ENCODE results near the gene SH3BP4. TPM values are rescaled to one million over a fixed set of nuclear protein-coding genes. Genes with fewer than 3 reads are reported as not detected.

Gene SH3BP4
- total RNA-seq, 1 donor from 2014 or later = 53.4 TPM

DNA sequence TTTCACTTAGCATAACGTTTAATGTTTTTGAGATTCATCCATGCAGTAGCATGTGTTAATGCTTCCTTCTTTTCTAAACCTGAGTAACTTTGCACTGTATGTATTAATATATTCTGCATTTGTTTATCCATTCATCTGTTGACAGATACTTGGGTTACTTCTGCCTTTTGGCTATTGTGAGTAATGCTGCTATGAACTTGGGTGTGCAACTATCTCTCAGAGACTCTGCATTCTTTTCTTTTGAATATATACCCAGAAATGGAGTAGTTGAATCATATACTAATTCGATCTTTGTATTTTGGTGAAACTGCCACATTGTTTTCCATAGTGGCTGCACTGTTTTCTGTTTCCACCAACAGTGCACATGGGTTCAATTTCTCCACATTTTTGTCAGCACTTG lies 128.3 kb downstream of the SH3BP4 start:
- H3K9ac ChIP-seq = no peak overlapping the region
- peaks cover 2% of the 10 kb centered on the region for H3K27me3 Mint-ChIP-seq (ENCODE audit: insufficient read depth, low read depth)
- no peaks in the 10 kb centered on the region for H3K36me3 ChIP-seq
- peaks cover 7% of the 10 kb centered on the region for H3K9me3 Mint-ChIP-seq
- DNase-seq (ENCODE audit: low spot score) = no peak
- peaks cover 4% of the 10 kb centered on the region for H3K4me1 ChIP-seq
- no peak overlapping the region for H2AFZ ChIP-seq (replicated peaks)
- H3K27ac ChIP-seq = no peak overlapping the region
- no peaks in the 10 kb centered on the region for H3K27me3 ChIP-seq
- H3K4me2 ChIP-seq = no peak overlapping the region
- no peak overlapping the region for H3K27ac Mint-ChIP-seq
- H3K4me3 ChIP-seq = no peak overlapping the region
- peaks cover under 1% of the 10 kb centered on the region for H3K36me3 Mint-ChIP-seq
- TF ChIP-seq, protein P1, sequence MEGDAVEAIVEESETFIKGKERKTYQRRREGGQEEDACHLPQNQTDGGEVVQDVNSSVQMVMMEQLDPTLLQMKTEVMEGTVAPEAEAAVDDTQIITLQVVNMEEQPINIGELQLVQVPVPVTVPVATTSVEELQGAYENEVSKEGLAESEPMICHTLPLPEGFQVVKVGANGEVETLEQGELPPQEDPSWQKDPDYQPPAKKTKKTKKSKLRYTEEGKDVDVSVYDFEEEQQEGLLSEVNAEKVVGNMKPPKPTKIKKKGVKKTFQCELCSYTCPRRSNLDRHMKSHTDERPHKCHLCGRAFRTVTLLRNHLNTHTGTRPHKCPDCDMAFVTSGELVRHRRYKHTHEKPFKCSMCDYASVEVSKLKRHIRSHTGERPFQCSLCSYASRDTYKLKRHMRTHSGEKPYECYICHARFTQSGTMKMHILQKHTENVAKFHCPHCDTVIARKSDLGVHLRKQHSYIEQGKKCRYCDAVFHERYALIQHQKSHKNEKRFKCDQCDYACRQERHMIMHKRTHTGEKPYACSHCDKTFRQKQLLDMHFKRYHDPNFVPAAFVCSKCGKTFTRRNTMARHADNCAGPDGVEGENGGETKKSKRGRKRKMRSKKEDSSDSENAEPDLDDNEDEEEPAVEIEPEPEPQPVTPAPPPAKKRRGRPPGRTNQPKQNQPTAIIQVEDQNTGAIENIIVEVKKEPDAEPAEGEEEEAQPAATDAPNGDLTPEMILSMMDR (IDR thresholded peaks at IDR 0.05) = no peak
- TF ChIP-seq EZH2phosphoT487 (IDR thresholded peaks at IDR 0.05) = no peak
- no peak for TF ChIP-seq EZH2 (IDR thresholded peaks at IDR 0.05)
- no peaks in the 10 kb centered on the region for H4K20me1 ChIP-seq (ENCODE audit: low read depth)
- no peaks in the 10 kb centered on the region for H3K79me2 ChIP-seq (ENCODE audit: low read depth)
- no peaks in the 10 kb centered on the region for H3F3A ChIP-seq (ENCODE audit: low read depth)
- H3K9me3 ChIP-seq (ENCODE audit: low read depth) = no peaks in the 10 kb centered on the region
- peaks cover 9% of the 10 kb centered on the region for H3K4me1 Mint-ChIP-seq
- no peak overlapping the region for H3K4me3 Mint-ChIP-seq

- peaks cover 7% of the 10 kb centered on the region for H3K27me3 Mint-ChIP-seq (ENCODE audit: insufficient read depth, low read depth)
- peak overlapping the region; percentile 13 for H3K27ac Mint-ChIP-seq
- Histone ChIP-seq H3K9me3 (ENCODE audit: low read depth) (no peaks in the 10 kb centered on the region), H3K4me2 (no peak overlapping the region), H3K79me2 (ENCODE audit: low read depth) (no peaks in the 10 kb centered on the region), H3F3A (ENCODE audit: low read depth) (peaks cover 5% of the 10 kb centered on the region), H3K9ac (no peak overlapping the region), H2AFZ (replicated peaks) (no peak overlapping the region), H4K20me1 (ENCODE audit: low read depth) (no peaks in the 10 kb centered on the region), H3K27ac (no peak overlapping the region), H3K36me3 (no peaks in the 10 kb centered on the region), H3K4me3 (no peak overlapping the region), H3K4me1 (peaks cover 21% of the 10 kb centered on the region), H3K27me3 (no peaks in the 10 kb centered on the region)
- TF ChIP-seq EZH2 (IDR thresholded peaks at IDR 0.05) = no peak
- TF ChIP-seq EZH2phosphoT487 (IDR thresholded peaks at IDR 0.05) = no peak
- DNase-seq (ENCODE audit: low spot score) = no peak
- H3K4me3 Mint-ChIP-seq = no peak overlapping the region
- H3K36me3 Mint-ChIP-seq = peaks cover 3% of the 10 kb centered on the region
- H3K9me3 Mint-ChIP-seq = peaks cover 9% of the 10 kb centered on the region
- peaks cover 22% of the 10 kb centered on the region for H3K4me1 Mint-ChIP-seq
Observed at GRCh38 chr2:235082578-235083338, 130.9 kb downstream of the SH3BP4 start.

GRCh38 chr2:235083822-235084221 lies 132.0 kb downstream of the SH3BP4 start:
- Histone ChIP-seq H3K4me2 (no peak overlapping the region), H3K27me3 (no peaks in the 10 kb centered on the region), H3K9me3 (ENCODE audit: low read depth) (no peaks in the 10 kb centered on the region), H3K9ac (no peak overlapping the region), H3K79me2 (ENCODE audit: low read depth) (no peaks in the 10 kb centered on the region), H4K20me1 (ENCODE audit: low read depth) (no peaks in the 10 kb centered on the region), H3K4me1 (peaks cover 28% of the 10 kb centered on the region), H3F3A (ENCODE audit: low read depth) (peaks cover 13% of the 10 kb centered on the region), H3K27ac (no peak overlapping the region), H3K36me3 (no peaks in the 10 kb centered on the region), H3K4me3 (no peak overlapping the region), H2AFZ (replicated peaks) (no peak overlapping the region)
- Mint-ChIP-seq H3K27ac (no peak overlapping the region), H3K9me3 (peaks cover 9% of the 10 kb centered on the region), H3K27me3 (ENCODE audit: insufficient read depth, low read depth) (peaks cover 7% of the 10 kb centered on the region), H3K4me1 (peaks cover 33% of the 10 kb centered on the region), H3K36me3 (peaks cover 3% of the 10 kb centered on the region), H3K4me3 (no peak overlapping the region)
- DNase-seq (ENCODE audit: low spot score) = no peak
- TF ChIP-seq EZH2phosphoT487 (IDR thresholded peaks at IDR 0.05) (no peak), EZH2 (IDR thresholded peaks at IDR 0.05) (no peak)
- TF ChIP-seq, protein P1 (IDR thresholded peaks at IDR 0.05) = no peak

DNA sequence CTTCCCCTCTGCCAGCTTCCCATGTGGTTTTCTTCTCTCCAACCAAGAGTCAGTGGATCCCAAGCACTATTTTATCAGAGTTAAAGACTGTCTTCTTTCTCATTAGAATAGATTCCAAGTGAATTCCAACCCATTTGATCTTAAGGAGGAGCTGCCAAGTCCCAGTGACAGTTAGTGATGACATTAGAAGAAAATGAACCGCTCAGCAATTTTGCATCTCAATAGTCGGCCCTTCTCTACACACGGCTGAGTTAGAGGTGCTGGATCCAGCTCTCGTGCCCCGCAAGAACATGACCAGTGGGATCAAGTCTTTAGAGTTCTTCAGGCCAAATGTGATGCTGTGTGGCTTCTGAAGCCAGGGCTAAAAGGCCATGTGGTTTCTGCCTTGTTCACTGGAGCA lies 132.6 kb downstream of the SH3BP4 start:
- no peak overlapping the region for H2AFZ ChIP-seq (replicated peaks)
- H3K79me2 ChIP-seq (ENCODE audit: low read depth) = no peaks in the 10 kb centered on the region
- H3K36me3 Mint-ChIP-seq = peaks cover 3% of the 10 kb centered on the region
- H3K27ac ChIP-seq = no peak overlapping the region
- TF ChIP-seq EZH2 (IDR thresholded peaks at IDR 0.05) (no peak), EZH2phosphoT487 (IDR thresholded peaks at IDR 0.05) (no peak)
- TF ChIP-seq, protein P1 (IDR thresholded peaks at IDR 0.05) = no peak
- no peaks in the 10 kb centered on the region for H3K36me3 ChIP-seq
- H3K9me3 ChIP-seq (ENCODE audit: low read depth) = no peaks in the 10 kb centered on the region
- peaks cover 9% of the 10 kb centered on the region for H3K9me3 Mint-ChIP-seq
- peaks cover 18% of the 10 kb centered on the region for H3F3A ChIP-seq (ENCODE audit: low read depth)
- no peak overlapping the region for H3K9ac ChIP-seq
- DNase-seq (ENCODE audit: low spot score) = no peak
- no peak overlapping the region for H3K4me3 Mint-ChIP-seq
- H3K27ac Mint-ChIP-seq = no peak overlapping the region
- H3K4me3 ChIP-seq = no peak overlapping the region
- no peaks in the 10 kb centered on the region for H3K27me3 ChIP-seq
- peaks cover 7% of the 10 kb centered on the region for H3K27me3 Mint-ChIP-seq (ENCODE audit: insufficient read depth, low read depth)
- peaks cover 32% of the 10 kb centered on the region for H3K4me1 ChIP-seq
- H3K4me1 Mint-ChIP-seq = peaks cover 39% of the 10 kb centered on the region
- H4K20me1 ChIP-seq (ENCODE audit: low read depth) = no peaks in the 10 kb centered on the region
- H3K4me2 ChIP-seq = no peak overlapping the region

All from neural progenitor cell (in vitro differentiated cells).